NCI-H748 (cell line): ENCODE results near the gene MZB1.
"Not testable (repeated sequence)": the region's sequence is repeated elsewhere in the genome, so short reads cannot be mapped to it uniquely, and the experiment has no call there.

Experiments used
- DNase-seq: peaks from one replicate; lab custom pipeline; 2025; ENCODE audit not compliant: unreplicated experiment; lab: John Stamatoyannopoulos, UW

MZB1 gene

GRCh38 chr5:139378101-139378825 is 11.4 kb downstream of the MZB1 start:
- DNase-seq = no peak

GRCh38 chr5:139377226-139377625 is 12.5 kb downstream of the MZB1 start:
- no peak for DNase-seq

- no peak for DNase-seq
Measured at GRCh38 chr5:139376364-139376763, 13.3 kb downstream of the MZB1 start.

GRCh38 chr5:139374909-139375308 is 14.8 kb downstream of the MZB1 start:
- no peak for DNase-seq

GRCh38 chr5:139371482-139372435 is 18.0 kb downstream of the MZB1 start:
- no peak for DNase-seq

GRCh38 chr5:139369181-139369580 is 20.5 kb downstream of the MZB1 start:
- DNase-seq = no peak

GRCh38 chr5:139368613-139369012 is 21.1 kb downstream of the MZB1 start:
- DNase-seq = no peak

- no peak for DNase-seq
Measured at GRCh38 chr5:139364466-139364865, 25.2 kb downstream of the MZB1 start.

- no peak for DNase-seq
Measured at GRCh38 chr5:139363937-139364336, 25.8 kb downstream of the MZB1 start.

GRCh38 chr5:139361835-139362429 is 27.8 kb downstream of the MZB1 start:
- DNase-seq = no peak

GRCh38 chr5:139360384-139360783 is 29.3 kb downstream of the MZB1 start:
- no peak for DNase-seq

GRCh38 chr5:139358064-139358463 is 31.6 kb downstream of the MZB1 start:
- DNase-seq = no peak

- DNase-seq = not testable (repeated sequence)
Measured at GRCh38 chr5:139355900-139356299, 33.8 kb downstream of the MZB1 start.

- DNase-seq = no peak
Measured at GRCh38 chr5:139354186-139354585, 35.5 kb downstream of the MZB1 start.

- DNase-seq = not testable (repeated sequence)
Measured at GRCh38 chr5:139347863-139348262, 41.9 kb downstream of the MZB1 start.

- DNase-seq = not testable (repeated sequence)
Measured at GRCh38 chr5:139345442-139345841, 44.3 kb downstream of the MZB1 start.

GRCh38 chr5:139344177-139344576 is 45.5 kb downstream of the MZB1 start:
- no peak for DNase-seq

- DNase-seq = no peak
Measured at GRCh38 chr5:139343476-139343875, 46.2 kb downstream of the MZB1 start.

- DNase-seq = no peak
Measured at GRCh38 chr5:139342423-139342723, 47.3 kb downstream of the MZB1 start.

- DNase-seq = peak; percentile 99
Measured at GRCh38 chr5:139341689-139342422, 47.9 kb downstream of the MZB1 start, which contains the start of gene PAIP2. Gene PAIP2 (plus strand): TSS chr5:139341854. CDS start chr5:139363785, 21,931 bp downstream.

- no peak for DNase-seq
Measured at GRCh38 chr5:139341187-139341688, 48.5 kb downstream of the MZB1 start.
